Measurements from ENCODE around the gene CUL4A. TPM values are rescaled to one million over a fixed set of nuclear protein-coding genes. Genes with fewer than 3 reads are reported as not detected.

Gene CUL4A
- polyA plus RNA-seq, 1 donor from 2014 or later = 69.9 TPM

GRCh38 chr13:113178896-113179167 lies 30.6 kb upstream of the CUL4A start:
- peaks cover 4% of the 10 kb centered on the region for H3K36me3 ChIP-seq (ENCODE audit: insufficient read depth, low read length)
- H3K9me3 ChIP-seq (ENCODE audit: low read length) = no peaks in the 10 kb centered on the region
- H3F3A ChIP-seq (ENCODE audit: insufficient read depth, low read length, poor library complexity, severe bottlenecking) = no peaks in the 10 kb centered on the region
- H3K4me3 ChIP-seq (ENCODE audit: low read length) = no peak overlapping the region
- H3K79me2 ChIP-seq (replicated peaks; ENCODE audit: insufficient read depth, low read length) = no peaks in the 10 kb centered on the region
- H4K20me1 ChIP-seq (ENCODE audit: insufficient read depth) = no peaks in the 10 kb centered on the region
- H3K9me2 ChIP-seq (ENCODE audit: insufficient read depth, low read length) = no peaks in the 10 kb centered on the region
- H3K9ac ChIP-seq (ENCODE audit: low read length) = no peak overlapping the region
- no peak overlapping the region for H3K4me2 ChIP-seq (ENCODE audit: low read length)
- TF ChIP-seq SMC3 (conservative IDR thresholded peaks at IDR 0.05; ENCODE audit: poor library complexity) (no peak), REST (IDR thresholded peaks at IDR 0.05; ENCODE audit: borderline replicate concordance) (no peak), RAD21 (conservative IDR thresholded peaks at IDR 0.05) (no peak), EZH2 (IDR thresholded peaks at IDR 0.05; ENCODE audit: borderline replicate concordance, insufficient read depth, low read length, poor library complexity, severe bottlenecking) (no peak), POLR2AphosphoS5 (IDR thresholded peaks at IDR 0.05) (no peak), MXI1 (conservative IDR thresholded peaks at IDR 0.05; ENCODE audit: poor library complexity, severe bottlenecking) (no peak), TAF1 (IDR thresholded peaks at IDR 0.05; ENCODE audit: low read depth) (no peak), EP300 (conservative IDR thresholded peaks at IDR 0.05; ENCODE audit: poor library complexity, severe bottlenecking) (no peak), CTCF (IDR thresholded peaks at IDR 0.05; ENCODE audit: poor library complexity, severe bottlenecking) (no peak)
- H3K27ac ChIP-seq (ENCODE audit: low read length) = no peak overlapping the region
- no peak overlapping the region for H2AFZ ChIP-seq (ENCODE audit: low read depth, low read length)
- no peaks in the 10 kb centered on the region for H3K27me3 ChIP-seq (ENCODE audit: insufficient read depth, low read depth, low read length)

GRCh38 chr13:113179374-113180230 lies 29.8 kb upstream of the CUL4A start:
- Histone ChIP-seq H3K27me3 (ENCODE audit: insufficient read depth, low read depth, low read length) (no peaks in the 10 kb centered on the region), H2AFZ (ENCODE audit: low read depth, low read length) (no peak overlapping the region), H3K27ac (ENCODE audit: low read length) (no peak overlapping the region), H4K20me1 (ENCODE audit: insufficient read depth) (no peaks in the 10 kb centered on the region), H3K9me2 (ENCODE audit: insufficient read depth, low read length) (no peaks in the 10 kb centered on the region), H3K9ac (ENCODE audit: low read length) (no peak overlapping the region), H3K36me3 (ENCODE audit: insufficient read depth, low read length) (peaks cover 4% of the 10 kb centered on the region), H3F3A (ENCODE audit: insufficient read depth, low read length, poor library complexity, severe bottlenecking) (no peaks in the 10 kb centered on the region), H3K79me2 (replicated peaks; ENCODE audit: insufficient read depth, low read length) (no peaks in the 10 kb centered on the region), H3K4me3 (ENCODE audit: low read length) (no peak overlapping the region), H3K4me2 (ENCODE audit: low read length) (no peak overlapping the region), H3K9me3 (ENCODE audit: low read length) (no peaks in the 10 kb centered on the region)
- TF ChIP-seq REST (IDR thresholded peaks at IDR 0.05; ENCODE audit: borderline replicate concordance) (no peak), RAD21 (conservative IDR thresholded peaks at IDR 0.05) (no peak), SMC3 (conservative IDR thresholded peaks at IDR 0.05; ENCODE audit: poor library complexity) (no peak), MXI1 (conservative IDR thresholded peaks at IDR 0.05; ENCODE audit: poor library complexity, severe bottlenecking) (no peak), CTCF (IDR thresholded peaks at IDR 0.05; ENCODE audit: poor library complexity, severe bottlenecking) (no peak), TAF1 (IDR thresholded peaks at IDR 0.05; ENCODE audit: low read depth) (no peak), EZH2 (IDR thresholded peaks at IDR 0.05; ENCODE audit: borderline replicate concordance, insufficient read depth, low read length, poor library complexity, severe bottlenecking) (no peak)
